ENCODE measurements around the gene IL1RAPL1. TPM values are rescaled to one million over a fixed set of nuclear protein-coding genes. Genes with fewer than 3 reads are reported as not detected.
A peak's percentile ranks its signal among the peaks of the same experiment; 100 is the strongest.

The IL1RAPL1 gene
- total RNA-seq, 1 donor from 2014 or later: 1.2 TPM

DNA sequence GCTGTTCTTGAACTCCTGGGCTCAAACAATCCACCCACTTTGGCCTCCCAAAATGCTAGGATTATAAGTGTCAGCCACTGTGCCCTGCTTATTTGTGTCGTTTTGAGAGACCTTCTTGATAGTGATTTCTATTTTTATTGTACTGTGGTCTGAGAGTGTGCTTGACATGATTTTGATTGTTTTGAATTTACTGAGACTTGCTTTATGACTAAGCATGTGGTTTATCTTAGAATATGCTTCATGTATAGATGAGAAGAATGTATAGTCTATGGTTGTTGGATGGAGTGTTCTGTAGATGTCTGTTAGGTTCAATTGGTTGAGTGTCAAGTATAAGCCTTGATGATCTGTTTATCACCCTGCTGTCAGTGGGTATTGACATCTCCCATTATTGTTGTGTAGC lies 789.3 kb downstream of the IL1RAPL1 start:
- DNase-seq (ENCODE audit: extremely low read depth, low read depth, low spot score): no peak

DNA sequence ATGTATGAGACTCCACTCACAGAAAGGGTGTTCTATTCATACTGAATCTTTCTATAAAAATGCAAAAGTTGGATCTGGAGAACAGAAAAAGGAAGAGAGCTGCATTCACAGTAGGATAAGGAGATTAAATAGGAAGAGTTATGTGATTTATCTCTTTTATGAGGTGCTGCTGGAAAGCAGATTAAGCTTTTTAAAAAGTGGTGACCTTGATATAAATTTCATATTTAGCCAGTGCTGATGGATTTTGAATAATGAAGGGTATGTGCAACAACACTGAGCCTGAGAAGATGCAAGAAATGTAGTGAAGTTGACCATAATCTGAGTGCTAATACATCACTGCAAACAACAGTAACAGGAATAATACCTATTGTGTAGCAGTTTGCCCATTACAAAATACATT lies 795.6 kb downstream of the IL1RAPL1 start:
- no peak for DNase-seq (ENCODE audit: extremely low read depth, low read depth, low spot score)

DNA sequence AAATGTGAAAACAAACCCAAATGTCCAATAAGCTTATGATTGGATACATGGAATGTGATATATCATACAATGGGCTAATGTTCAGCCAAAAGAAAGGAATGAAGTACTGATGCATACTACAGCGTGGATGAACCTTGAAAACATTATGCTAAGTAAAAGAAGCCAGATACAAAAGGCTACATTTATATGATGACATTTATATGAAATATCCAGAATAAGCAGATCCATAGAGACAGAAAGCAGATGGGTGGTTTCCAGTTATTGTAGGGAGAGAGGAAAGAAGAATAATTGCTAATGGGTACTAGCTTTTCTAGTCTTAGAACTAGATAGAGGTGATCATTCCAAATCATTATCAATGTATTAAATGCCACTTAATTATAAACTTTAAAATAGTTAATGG lies 801.3 kb downstream of the IL1RAPL1 start:
- no peak for DNase-seq (ENCODE audit: extremely low read depth, low read depth, low spot score)

DNA sequence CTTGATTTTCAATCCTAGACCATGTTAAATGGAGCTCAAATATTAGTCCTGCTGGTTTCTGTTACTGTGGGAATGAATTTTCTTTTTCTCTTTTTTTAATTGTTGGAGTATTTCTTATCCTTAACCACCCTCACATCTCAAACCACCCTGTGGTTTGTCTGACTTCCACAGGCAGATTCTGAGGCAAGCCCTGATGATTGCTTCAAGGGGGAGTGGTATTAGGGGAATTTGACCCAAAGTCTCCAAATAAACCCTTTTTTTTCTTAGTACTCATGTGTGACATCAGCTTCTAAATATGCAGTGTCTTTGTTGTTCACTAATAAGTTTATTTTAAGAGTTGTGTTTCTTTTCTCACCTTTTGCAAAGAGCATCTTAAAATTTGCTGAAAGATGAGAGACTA lies 810.3 kb downstream of the IL1RAPL1 start:
- DNase-seq (ENCODE audit: extremely low read depth, low read depth, low spot score): no peak

DNA sequence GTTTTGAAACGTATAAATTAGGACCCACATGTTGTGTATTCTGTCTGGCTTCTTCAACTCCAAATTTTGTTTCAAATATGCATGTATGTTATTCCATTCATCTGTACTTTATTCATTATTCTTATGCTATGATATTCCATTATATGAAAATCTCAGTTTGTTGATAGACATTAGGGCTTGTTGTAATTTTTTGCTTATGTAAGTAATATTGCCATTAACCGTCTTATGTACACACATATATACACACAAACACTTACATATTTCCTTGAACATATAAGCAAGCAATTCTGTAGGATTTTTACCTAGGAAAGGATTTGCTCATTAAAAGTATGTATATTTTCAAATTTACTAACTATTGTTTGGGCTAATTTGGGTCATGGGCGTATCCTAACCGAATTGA lies 820.1 kb downstream of the IL1RAPL1 start:
- no peak for DNase-seq (ENCODE audit: extremely low read depth, low read depth, low spot score)

DNA sequence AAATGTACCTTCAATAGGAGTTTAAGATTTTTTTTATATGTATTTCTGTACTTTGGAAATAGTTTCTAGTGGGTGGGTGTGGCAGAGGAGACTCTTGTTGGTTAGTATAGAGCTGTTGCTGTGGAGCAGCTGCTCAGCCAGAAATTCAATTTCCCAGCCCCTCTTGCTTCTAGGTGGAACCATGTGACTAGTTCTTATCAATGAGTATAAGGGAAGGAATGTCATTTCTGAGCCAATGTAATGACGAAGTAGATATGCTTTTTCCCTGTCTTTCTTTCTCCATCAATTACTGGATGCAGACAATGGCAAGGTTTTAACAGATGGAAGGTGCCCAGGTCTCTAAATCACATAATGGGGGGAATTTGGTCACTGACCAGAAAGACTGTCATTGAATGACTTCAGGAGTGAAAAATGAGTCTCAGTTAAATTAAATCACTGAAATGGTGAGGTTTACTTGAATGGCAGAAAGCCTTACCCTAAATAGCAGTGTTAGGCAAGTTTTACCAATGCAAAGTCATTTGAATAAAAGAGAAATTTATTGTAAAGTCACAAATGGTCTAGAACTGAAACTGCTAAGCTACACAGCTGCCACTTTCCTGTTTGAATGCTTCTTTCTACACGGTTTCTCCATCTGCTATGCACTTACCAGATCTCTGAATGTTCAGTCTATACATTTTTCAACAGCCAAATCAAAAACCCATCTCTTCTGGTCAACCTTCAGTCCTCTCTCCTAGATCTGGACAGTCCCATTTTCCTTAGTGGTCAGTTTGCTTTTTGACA lies 832.7 kb downstream of the IL1RAPL1 start:
- no peak for DNase-seq (ENCODE audit: extremely low read depth, low read depth, low spot score)

DNA sequence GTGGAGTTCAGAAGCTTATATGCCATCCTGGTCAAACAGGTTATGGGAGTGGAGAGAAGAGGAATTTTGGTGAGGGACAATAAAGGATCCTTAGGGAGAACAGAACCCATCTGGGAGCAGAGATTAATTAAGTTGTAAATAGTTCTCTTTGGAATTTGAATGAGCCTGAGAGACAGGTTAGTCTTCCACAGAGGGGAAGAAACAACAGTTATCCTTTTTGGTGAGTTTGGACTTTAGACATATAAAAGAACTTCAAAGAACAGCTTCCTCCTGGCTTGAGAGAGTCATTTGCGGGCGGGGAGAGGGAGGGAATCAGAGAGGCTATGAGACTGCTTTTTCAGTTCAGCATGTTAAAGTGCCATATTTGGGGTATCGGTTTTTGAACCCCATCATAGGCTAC lies 834.8 kb downstream of the IL1RAPL1 start:
- DNase-seq (ENCODE audit: extremely low read depth, low read depth, low spot score): no peak

DNA sequence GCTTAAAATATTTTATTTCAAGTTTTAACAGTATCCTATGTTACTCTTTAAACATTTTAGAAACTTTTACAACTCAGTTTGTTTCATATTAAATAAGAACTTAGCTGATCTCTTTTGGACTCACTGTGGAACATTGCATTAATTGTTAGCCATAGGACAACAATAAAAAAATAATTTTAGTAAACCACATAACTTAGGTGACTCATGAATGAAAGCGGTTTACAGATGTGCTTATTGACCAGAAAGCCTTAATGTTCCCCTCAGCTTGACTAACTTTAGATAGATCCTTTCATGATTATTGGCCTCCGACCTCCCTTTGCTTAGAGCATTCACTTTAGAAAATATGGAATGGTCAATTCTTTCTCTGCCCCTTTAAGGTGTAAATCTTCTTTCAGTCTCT lies 844.6 kb downstream of the IL1RAPL1 start:
- DNase-seq (ENCODE audit: extremely low read depth, low read depth, low spot score): no peak

DNA sequence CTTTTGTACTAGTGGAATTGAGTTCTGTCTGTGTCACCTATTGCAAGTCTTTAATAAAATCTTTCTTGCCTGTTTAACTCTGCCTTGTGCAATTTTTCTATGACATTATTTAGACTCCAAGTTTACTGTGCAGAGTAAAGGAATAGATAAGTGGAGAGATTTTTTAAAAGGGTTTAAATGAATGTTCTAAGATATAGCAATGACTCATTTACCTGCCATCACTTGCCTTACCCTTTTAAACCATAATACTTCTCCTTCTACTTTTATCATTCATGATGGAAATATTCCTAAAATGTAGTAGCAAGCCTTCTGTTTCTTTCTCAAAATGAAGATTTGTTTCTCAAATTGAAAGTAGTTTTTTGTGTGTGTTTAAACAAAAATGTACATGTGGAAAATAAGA lies 845.3 kb downstream of the IL1RAPL1 start:
- no peak for DNase-seq (ENCODE audit: extremely low read depth, low read depth, low spot score)

DNA sequence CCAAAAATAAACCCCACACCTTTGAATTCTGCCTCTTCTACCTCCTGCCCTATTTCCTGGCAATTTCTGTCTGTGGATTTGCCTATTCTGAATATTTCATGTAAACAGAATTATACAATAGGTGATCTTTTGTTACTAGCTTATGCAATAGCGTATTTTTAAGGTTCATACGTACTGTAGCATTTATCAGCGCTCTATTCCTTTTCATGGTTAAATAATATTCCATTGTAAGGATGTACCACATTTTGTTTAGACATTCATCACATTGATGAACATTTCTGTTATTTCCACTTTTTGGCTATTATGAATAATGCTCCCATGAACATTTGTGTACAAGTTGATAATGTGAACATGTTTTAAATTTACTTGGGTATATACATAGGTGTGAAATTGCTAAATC lies 847.7 kb downstream of the IL1RAPL1 start:
- no peak for DNase-seq (ENCODE audit: extremely low read depth, low read depth, low spot score)

DNA sequence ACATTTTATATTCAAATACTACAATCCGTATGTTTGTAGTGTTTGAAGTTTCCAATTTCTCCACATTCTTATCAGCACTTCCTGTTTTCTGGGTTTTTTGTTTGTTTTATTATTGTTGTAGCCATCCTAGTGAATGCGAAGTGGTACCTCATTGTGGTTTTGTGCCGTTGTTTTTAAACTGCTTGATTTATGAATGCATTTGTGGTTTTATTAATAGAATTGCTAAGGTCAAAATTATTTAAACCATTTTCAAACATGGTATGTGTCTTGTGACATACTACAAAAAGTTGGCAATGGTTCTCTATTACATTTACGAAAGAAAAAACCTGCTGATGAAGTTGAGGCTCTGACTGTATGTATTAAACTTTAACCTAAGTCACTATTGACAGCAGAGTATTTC lies 848.1 kb downstream of the IL1RAPL1 start:
- DNase-seq (ENCODE audit: extremely low read depth, low read depth, low spot score): no peak

DNA sequence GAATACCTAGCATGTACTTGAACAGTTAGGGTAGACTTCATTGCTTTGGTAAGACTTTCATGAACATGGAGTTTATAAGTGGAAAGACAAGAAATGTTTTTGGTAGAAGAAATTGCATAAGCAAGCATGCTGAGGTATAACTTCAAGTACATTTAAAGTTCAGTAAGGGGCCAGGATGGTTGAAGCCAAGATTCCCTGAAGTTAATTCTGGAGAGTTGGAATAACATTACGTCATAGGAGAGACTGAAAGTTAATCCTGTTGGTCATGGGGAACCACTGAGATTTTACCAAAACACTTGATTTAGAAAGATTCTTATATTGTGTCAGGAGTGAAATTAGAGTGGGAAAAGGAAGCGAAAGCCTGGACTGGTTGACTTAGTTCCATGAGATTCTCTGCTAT lies 860.6 kb downstream of the IL1RAPL1 start:
- DNase-seq (ENCODE audit: extremely low read depth, low read depth, low spot score): no peak

DNA sequence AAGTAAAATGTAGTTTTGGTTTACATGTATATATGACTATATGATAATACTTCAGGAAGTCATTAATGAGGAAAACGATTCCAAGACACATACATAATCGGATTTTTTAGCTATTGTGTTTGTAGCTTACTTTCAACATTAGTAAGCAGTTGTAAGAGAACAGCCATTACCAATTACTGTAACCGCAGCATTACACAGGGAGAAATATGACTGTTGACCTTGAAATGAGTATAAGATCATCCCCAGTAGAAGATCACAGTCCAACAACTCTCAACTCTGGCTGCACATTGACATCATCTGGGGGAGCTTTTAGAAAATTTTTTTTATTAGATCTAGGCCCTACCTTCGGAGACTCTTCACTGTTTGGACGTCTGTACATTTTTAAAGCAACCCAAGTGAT lies 866.1 kb downstream of the IL1RAPL1 start:
- DNase-seq (ENCODE audit: extremely low read depth, low read depth, low spot score): no peak

DNA sequence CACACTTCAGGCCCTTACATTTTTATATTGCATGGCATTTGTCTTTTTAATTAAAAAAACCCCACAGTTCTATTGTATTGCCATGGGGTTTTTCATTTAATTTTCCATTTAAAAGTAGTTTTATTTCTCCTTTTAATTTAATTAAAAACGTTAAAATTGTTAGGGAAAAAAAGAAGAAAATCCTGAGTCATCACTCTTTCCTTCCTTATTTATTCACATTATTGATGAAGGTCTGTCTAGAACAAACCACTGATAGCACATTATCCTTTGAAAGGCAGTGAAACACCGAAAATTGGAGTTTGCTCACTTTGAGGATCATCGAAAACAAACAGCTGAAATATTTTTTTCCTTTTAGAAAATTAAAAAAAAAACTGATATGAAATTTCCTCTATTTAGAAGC lies 868.5 kb downstream of the IL1RAPL1 start:
- DNase-seq (ENCODE audit: extremely low read depth, low read depth, low spot score): no peak

DNA sequence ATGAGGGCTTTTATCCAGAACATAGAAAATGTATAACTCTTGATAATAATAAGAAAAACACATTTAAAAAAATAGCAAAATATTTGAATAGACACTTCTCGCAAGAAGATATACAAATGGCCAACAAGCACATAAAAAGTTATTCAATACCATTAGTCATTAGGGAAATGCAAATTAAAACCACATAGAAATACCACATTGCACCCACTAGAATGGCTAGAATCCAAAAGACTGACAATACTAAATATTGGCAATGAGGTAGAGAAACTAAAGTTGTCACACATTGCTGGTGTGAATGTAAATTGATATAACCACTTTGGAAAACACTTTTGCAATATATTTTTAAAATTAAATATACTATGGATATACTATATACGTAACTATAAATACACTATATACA lies 873.8 kb downstream of the IL1RAPL1 start:
- DNase-seq (ENCODE audit: extremely low read depth, low read depth, low spot score): no peak

DNA sequence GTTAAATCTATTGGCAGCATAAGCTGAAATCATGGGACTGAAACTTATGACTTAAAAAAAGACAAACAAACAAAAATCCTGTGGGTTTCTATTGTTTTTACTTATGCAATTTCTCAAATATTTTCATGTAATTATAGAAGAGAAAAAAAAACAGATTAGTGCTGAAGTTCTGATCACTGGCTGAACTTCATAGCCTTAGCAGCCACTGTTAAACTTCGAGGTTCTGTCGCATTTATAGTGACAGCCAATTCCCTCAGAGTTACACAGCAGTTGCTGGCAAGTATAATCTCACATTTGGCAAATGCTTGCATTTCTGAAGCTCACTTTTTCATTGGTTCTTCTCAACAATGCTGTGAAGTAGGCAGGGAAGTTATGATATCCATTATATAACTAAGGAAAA lies 879.2 kb downstream of the IL1RAPL1 start:
- no peak for DNase-seq (ENCODE audit: extremely low read depth, low read depth, low spot score)

DNA sequence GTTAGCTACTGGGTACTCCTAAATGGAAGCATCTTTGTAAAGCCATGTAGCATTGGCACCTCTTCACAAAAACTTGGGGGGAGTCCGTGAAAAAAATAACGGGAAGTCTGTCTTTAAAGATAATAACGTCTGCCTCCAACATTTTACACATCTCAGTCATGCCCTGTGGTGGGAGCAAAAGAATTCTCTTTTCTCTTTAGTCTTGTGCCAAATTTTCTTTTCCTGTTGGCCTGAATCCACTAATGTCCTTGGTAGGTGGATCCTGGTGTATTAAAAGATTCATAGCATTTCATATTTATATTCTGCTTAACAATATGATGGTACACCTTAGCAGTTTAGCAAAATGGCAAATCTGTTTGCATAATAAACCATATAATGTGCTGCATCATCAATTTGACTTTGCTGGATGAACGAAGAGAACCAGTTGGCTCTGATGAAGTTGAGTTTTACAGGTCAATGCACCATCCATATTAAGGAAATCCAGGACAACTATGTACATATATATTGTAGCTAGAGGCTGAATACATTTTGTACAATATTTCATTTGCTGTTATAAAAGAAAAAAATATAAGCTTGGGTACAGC lies 881.8 kb downstream of the IL1RAPL1 start:
- no peak for DNase-seq (ENCODE audit: extremely low read depth, low read depth, low spot score)

DNA sequence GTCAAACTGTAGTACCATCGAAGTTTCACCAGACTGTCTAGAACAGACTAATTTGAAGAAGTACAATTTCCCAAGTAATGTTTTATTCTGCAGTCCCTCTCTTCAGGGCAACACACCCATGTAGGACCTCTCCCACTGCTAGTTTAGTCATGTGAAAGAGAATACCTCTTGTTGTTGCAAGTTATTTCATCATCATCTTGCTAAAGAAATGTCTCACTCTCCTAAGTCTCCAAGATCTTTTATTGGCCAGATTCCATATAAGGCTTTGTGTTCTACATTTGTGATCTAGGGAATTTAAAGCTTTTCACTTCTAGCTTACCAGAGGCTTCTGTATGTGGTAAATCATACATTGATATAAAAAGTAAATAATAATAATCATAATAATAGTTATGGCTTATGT lies 882.8 kb downstream of the IL1RAPL1 start:
- no peak for DNase-seq (ENCODE audit: extremely low read depth, low read depth, low spot score)

DNA sequence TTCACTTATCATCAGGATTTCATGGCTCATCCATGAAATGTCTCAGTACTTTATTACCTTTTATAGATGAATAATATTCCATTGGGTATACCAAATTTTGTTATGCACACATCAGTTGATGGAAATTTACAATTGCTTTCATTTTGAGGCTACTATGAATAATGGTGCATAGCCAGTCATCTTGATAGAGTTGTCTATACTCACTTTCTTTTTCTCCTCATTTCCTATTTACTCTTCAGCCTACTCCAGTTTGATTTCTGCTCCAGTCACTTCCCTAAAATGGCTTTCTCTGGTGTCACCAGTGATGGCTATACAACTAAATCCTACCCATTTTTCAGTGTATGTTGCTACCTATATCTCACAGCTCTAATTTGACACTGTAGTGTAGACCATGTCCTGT lies 884.6 kb downstream of the IL1RAPL1 start:
- DNase-seq (ENCODE audit: extremely low read depth, low read depth, low spot score): no peak

DNA sequence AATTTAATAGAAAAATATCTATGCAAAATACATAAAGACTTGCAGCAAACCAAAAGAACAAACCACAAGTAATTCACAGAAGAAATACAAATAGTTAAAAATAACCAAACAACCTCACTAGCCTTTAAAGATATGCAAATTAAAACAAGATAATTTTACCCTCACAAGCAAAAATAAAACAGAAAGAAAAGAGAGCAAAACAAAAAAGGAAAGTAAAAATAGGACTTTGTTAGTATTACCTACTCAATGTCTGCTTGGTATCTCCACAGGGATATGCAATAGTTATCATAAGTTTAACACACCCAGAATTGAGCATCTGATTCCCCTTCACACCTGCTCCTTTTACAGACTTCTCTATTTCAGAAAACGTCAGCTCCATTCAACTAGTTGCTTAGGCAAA lies 890.6 kb downstream of the IL1RAPL1 start:
- DNase-seq (ENCODE audit: extremely low read depth, low read depth, low spot score): no peak

DNA sequence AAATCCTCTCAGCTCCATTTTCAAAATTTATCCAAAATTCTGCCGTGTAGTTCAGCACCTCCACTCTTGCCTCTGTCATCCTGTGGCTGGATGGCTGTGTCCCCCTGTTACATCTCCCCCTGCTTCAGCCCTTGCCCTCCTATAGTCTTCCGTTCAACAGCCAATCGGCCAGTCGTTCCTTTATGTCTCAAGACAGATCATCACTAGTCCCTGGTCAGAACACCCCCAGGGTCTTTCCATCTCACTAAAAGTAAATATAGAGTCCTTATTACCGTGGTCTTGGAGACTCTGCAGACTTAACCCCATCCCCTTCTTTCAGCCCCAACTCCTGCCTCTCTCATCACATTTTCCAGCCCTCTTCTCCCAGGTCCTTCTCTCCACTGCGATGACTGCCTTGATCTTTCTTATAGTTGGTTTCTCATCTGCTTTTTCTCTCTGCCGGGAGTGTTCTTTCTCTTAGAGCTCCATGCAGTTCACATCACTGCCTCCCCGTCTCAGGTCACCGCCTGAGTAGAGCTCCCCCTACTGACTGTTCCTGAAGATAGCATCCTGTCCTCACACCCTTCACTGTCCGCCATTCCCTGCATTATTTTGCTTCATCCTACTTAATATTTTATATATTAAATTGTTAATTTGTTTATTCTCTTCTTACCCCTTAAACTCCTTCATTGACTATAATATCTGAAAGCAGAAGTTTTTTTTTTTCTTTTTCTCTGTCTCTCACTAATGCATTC lies 891.3 kb downstream of the IL1RAPL1 start:
- DNase-seq (ENCODE audit: extremely low read depth, low read depth, low spot score): peak; percentile 16

DNA sequence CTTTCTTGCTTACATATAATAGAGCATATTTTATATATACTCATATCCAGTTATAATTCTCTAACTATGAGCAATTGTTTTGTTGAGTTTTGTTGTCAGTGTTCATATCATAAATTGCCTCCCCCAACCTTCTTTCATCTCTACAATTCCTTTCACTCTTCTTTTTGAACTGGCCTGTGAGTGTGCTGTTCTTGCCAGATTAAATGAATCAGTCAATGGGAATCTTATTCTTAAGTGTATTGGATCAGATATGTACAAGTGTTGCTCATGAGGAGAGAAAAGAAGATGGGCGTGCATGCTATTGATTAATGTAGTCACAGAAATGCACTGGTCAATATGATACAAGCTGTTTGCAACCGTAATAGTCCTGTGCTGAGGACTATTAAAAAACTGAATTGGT lies 900.0 kb downstream of the IL1RAPL1 start:
- DNase-seq (ENCODE audit: extremely low read depth, low read depth, low spot score): no peak
